CD14-positive monocyte (primary cell): Measurements from ENCODE around the gene ZNF423. TPM values are rescaled to one million over a fixed set of nuclear protein-coding genes. Genes with fewer than 3 reads are reported as not detected.

Source experiments
- DNase-seq, 3 donors: peaks; one replicate each; pipeline ENCODE4 v3.0.0-alpha.2; 2011 to 2022
- H2AFZ ChIP-seq: 2 replicates; pipeline ENCODE4 v1.6.0; 2012; ENCODE audit warnings: mild to moderate bottlenecking, low read depth, low read length, inconsistent platforms; ENCODE audit not compliant: insufficient read depth, poor library complexity, severe bottlenecking
- H3K27ac ChIP-seq, 2 donors: 1 replicate in 1 of 2; 2 replicates in 1 of 2; pipeline ENCODE4 v1.5.1; 2012 to 2013; ENCODE audit warnings: low read length in 2 of 2, control low read depth in 1 of 2, inconsistent platforms in 1 of 2, low read depth in 1 of 2, mild to moderate bottlenecking in 1 of 2
- H3K27me3 ChIP-seq, 2 donors: one replicate each; pipeline versions ENCODE4 v1.6.0 to v1.6.1; 2011 to 2013; ENCODE audit warnings: low read length in 2 of 2; ENCODE audit not compliant: control insufficient read depth in 2 of 2, insufficient read depth in 2 of 2
- H3K36me3 ChIP-seq, 2 donors: replicated peaks in 1 of 2; 1 replicate in 1 of 2; 2 replicates in 1 of 2; pipeline versions ENCODE4 v1.5.1 to v1.6.1; 2012 to 2013; ENCODE audit warnings: low read length in 2 of 2, control low read depth in 1 of 2, inconsistent platforms in 1 of 2, mild to moderate bottlenecking in 1 of 2; ENCODE audit not compliant: insufficient read depth in 2 of 2, control insufficient read depth in 1 of 2
- H3K4me1 ChIP-seq, 2 donors: 1 replicate in 1 of 2; 2 replicates in 1 of 2; pipeline versions ENCODE4 v1.5.1 to v1.6.1; 2012 to 2013; ENCODE audit warnings: low read length in 2 of 2, control low read depth in 1 of 2, inconsistent platforms in 1 of 2, mild to moderate bottlenecking in 1 of 2, moderate library complexity in 1 of 2; ENCODE audit not compliant: insufficient read depth in 2 of 2, control insufficient read depth in 1 of 2
- H3K4me2 ChIP-seq: replicated peaks from 2 replicates; pipeline ENCODE3; 2012; ENCODE audit warnings: low read length, moderate library complexity, mild to moderate bottlenecking; ENCODE audit not compliant: poor library complexity, severe bottlenecking; ENCODE audit errors: extremely low read depth
- H3K4me3 ChIP-seq, 3 experiments: fragments of 200-600 bp in 1 of 3; sonication (generic) in 1 of 3; replicated peaks in 1 of 3; 1 replicate in 2 of 3; 2 replicates in 1 of 3; pipeline ENCODE4 v1.5.1; 2011 to 2013; ENCODE audit warnings: low read length in 3 of 3, mild to moderate bottlenecking in 3 of 3, control low read depth in 2 of 3, low read depth in 2 of 3, inconsistent platforms in 1 of 3, moderate library complexity in 1 of 3
- H3K79me2 ChIP-seq: 2 replicates; pipeline ENCODE4 v1.6.0; 2012; ENCODE audit warnings: mild to moderate bottlenecking, control low read depth, inconsistent platforms, low read length, moderate library complexity; ENCODE audit not compliant: insufficient read depth
- H3K9ac ChIP-seq: 2 replicates; pipeline ENCODE4 v1.6.0; 2017; ENCODE audit warnings: low read length, mild to moderate bottlenecking; ENCODE audit not compliant: insufficient read depth, poor library complexity, severe bottlenecking
- H3K9me3 ChIP-seq, 2 donors: replicated peaks in 1 of 2; 1 replicate in 1 of 2; 2 replicates in 1 of 2; pipeline versions ENCODE4 v1.5.1 to v1.6.1; 2012 to 2013; ENCODE audit warnings: low read length in 2 of 2, control low read depth in 1 of 2; ENCODE audit not compliant: control insufficient read depth in 1 of 2, insufficient read depth in 1 of 2
- H4K20me1 ChIP-seq: 2 replicates; pipeline ENCODE4 v1.6.0; 2012; ENCODE audit warnings: mild to moderate bottlenecking, low read length, control low read depth, moderate library complexity; ENCODE audit not compliant: insufficient read depth
- H3K27ac Mint-ChIP-seq, 7 donors: one replicate each; pipeline ENCODE4 v1.8.0; 2020; ENCODE audit warnings: mild to moderate bottlenecking in 7 of 7, mixed read lengths in 7 of 7, moderate library complexity in 6 of 7, inconsistent platforms in 2 of 7
- H3K27me3 Mint-ChIP-seq, 3 donors: one replicate each; pipeline ENCODE4 v1.8.0; 2021 to 2022; ENCODE audit warnings: low read depth in 3 of 3, mild to moderate bottlenecking in 3 of 3, mixed read lengths in 3 of 3, moderate library complexity in 3 of 3, inconsistent platforms in 1 of 3
- H3K36me3 Mint-ChIP-seq, 2 donors: one replicate each; pipeline ENCODE4 v1.8.0; 2020; ENCODE audit warnings: mixed read lengths in 2 of 2, inconsistent platforms in 1 of 2, mild to moderate bottlenecking in 1 of 2
- H3K4me1 Mint-ChIP-seq: one replicate; pipeline ENCODE4 v1.8.0; 2020; ENCODE audit warnings: mild to moderate bottlenecking, mixed read lengths
- H3K4me3 Mint-ChIP-seq, 2 donors: one replicate each; pipeline ENCODE4 v1.8.0; 2020; ENCODE audit warnings: mild to moderate bottlenecking in 2 of 2, mixed read lengths in 2 of 2, moderate library complexity in 1 of 2
- H3K9me3 Mint-ChIP-seq, 7 donors: one replicate each; pipeline ENCODE4 v1.8.0; 2020 to 2022; ENCODE audit warnings: mixed read lengths in 7 of 7, mild to moderate bottlenecking in 6 of 7, moderate library complexity in 6 of 7, inconsistent platforms in 2 of 7
- CTCF ChIP-seq: fragments of 200-600 bp; IDR thresholded peaks from one replicate; pipeline ENCODE4 v1.8.0; 2022; ENCODE audit warnings: antibody characterized with exemption, mild to moderate bottlenecking
- WGBS: methylation state at CpG from one replicate; pipeline ENCODE4 v1.1.5; 2013; ENCODE audit warnings: missing lambda C conversion rate; ENCODE audit not compliant: insufficient coverage; 5-methylcytosine and 5-hydroxymethylcytosine counted together
- intact Hi-C, 2 donors: fragments of 100-400 bp; cut with micrococcal nuclease; formaldehyde crosslinking; loops; one replicate each; pipeline versions ENCODE4 v1.15.0 to v1.15.1; 2023
- polyA plus RNA-seq, 3 donors: library from polyadenylated mRNA; depleted of rRNA in 1 of 3; unstranded in 2 of 3; stranded (reverse) in 1 of 3; fragments of 300-500 nt in 2 of 3; fragments of >200 nt in 1 of 3; fragmentation: Illumina TruSeq in 2 of 3; gene quantifications; 1 replicate in 2 of 3; 2 replicates in 1 of 3; pipeline ENCODE4 v1.2.3, GENCODE V29; 2012 to 2021

Gene ZNF423
- polyA plus RNA-seq, 3 donors, result not detected

GRCh38 chr16:49466529-49466831 lies 389.4 kb downstream of the ZNF423 start:
- Histone ChIP-seq H3K36me3 (no peaks in the 10 kb centered on the region), H4K20me1 (no peaks in the 10 kb centered on the region), H3K79me2 (no peaks in the 10 kb centered on the region), H3K4me3 (no peak overlapping the region), H3K27me3 (peaks cover 0 to 20% of the 10 kb centered on the region in 2 donors), H2AFZ (no peak overlapping the region), H3K4me2 (no peak overlapping the region), H3K9ac (no peak overlapping the region), H3K4me1 (no peaks in the 10 kb centered on the region), H3K9me3 (no peaks in the 10 kb centered on the region), H3K27ac (no peak overlapping the region)
- Mint-ChIP-seq H3K4me3 (no peak overlapping the region), H3K27me3 (peaks cover 12 to 27% (median 23%) of the 10 kb centered on the region in 3 donors), H3K27ac (no peak overlapping the region), H3K9me3 (peaks cover 0 to 3% (median 0%) of the 10 kb centered on the region in 7 donors), H3K36me3 (no peaks in the 10 kb centered on the region), H3K4me1 (peaks cover 4% of the 10 kb centered on the region)
- intact Hi-C loops, result no loop called here
- 96% methylated on average over 3 of the region's 4 CpGs for WGBS
- DNase-seq, result no peak
- TF ChIP-seq CTCF, result no peak

GRCh38 chr16:49465661-49466528 lies 390.0 kb downstream of the ZNF423 start:
- no peak for DNase-seq
- peaks cover 12 to 26% (median 23%) of the 10 kb centered on the region in 3 donors for H3K27me3 Mint-ChIP-seq
- Histone ChIP-seq H2AFZ (no peak overlapping the region), H3K36me3 (no peaks in the 10 kb centered on the region), H3K79me2 (no peaks in the 10 kb centered on the region), H3K27me3 (peaks cover 0 to 20% of the 10 kb centered on the region in 2 donors), H3K9me3 (no peaks in the 10 kb centered on the region), H3K4me2 (no peak overlapping the region), H3K4me3 (no peak overlapping the region), H3K4me1 (no peaks in the 10 kb centered on the region), H4K20me1 (no peaks in the 10 kb centered on the region), H3K9ac (no peak overlapping the region), H3K27ac (no peak overlapping the region)
- H3K36me3 Mint-ChIP-seq, result no peaks in the 10 kb centered on the region
- intact Hi-C loops, result no loop called here
- H3K27ac Mint-ChIP-seq, result no peak overlapping the region
- H3K9me3 Mint-ChIP-seq, result peaks cover 0 to 3% (median 0%) of the 10 kb centered on the region in 7 donors
- H3K4me1 Mint-ChIP-seq, result peaks cover 4% of the 10 kb centered on the region
- TF ChIP-seq CTCF, result no peak
- peak overlapping the region in 1 of 2 donors; percentile 26 for H3K4me3 Mint-ChIP-seq
- WGBS, result 88% methylated on average over 12 of the region's 19 CpGs
